ENCODE results near the gene BPNT1. TPM values are rescaled to one million over a fixed set of nuclear protein-coding genes. Genes with fewer than 3 reads are reported as not detected.

BPNT1 gene
- total RNA-seq, 1 experiment from 2014 or later, result 25.2 TPM

DNA sequence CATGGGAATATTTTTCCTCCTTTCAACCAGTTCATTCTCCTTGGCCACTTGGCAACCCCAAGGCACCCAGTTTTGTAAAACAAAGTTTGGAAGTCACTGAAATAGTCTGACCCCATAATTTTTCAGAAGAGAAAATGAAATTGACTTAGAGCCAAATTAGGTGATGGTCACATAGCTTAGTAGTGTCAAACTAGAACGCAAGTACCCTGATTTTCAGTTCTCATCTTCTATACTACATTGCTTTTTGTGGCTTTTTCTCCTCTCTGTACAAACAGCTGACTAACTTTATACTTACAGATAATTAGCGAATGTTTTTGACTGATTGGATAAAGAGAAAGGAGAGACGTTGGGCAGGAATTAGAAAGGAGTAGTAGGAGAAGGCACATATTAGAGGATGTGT, 37.5 kb upstream of the BPNT1 start:
- H4K20me1 ChIP-seq (ENCODE audit: insufficient read depth), result peaks cover 4% of the 10 kb centered on the region; the same call in 1 of the 2 replicates
- H3K9ac ChIP-seq (ENCODE audit: low read length), result no peak overlapping the region
- H3K9me2 ChIP-seq (ENCODE audit: insufficient read depth), result no peaks in the 10 kb centered on the region
- no peaks in the 10 kb centered on the region for H3K9me3 ChIP-seq (ENCODE audit: control insufficient read depth in 1 of 2, insufficient read depth in 1 of 2, low read depth in 1 of 2, low read length in 2 of 2)
- H3K27me3 ChIP-seq (ENCODE audit: insufficient read depth, low read length), result no peaks in the 10 kb centered on the region
- BruUV-seq (replicated peaks), result no TSS peak
- no peak overlapping the region for H3K4me3 ChIP-seq (replicated peaks in 1 of 2; ENCODE audit: low read depth in 1 of 2, low read length in 2 of 2)
- no peaks in the 10 kb centered on the region for H3K4me1 ChIP-seq (ENCODE audit: control insufficient read depth in 1 of 2, insufficient read depth in 2 of 2, low read length in 2 of 2)
- RAD21 ChIA-PET (ENCODE audit: low non-redundant PET in 1 of 2, low total read pairs in 2 of 2, uncharacterized antibody in 2 of 2, unreplicated experiment in 2 of 2), result no interaction called here
- ATAC-seq (no peak), DNase-seq (ENCODE audit: low read depth, low spot score) (no peak)
- CTCF ChIA-PET, result no interaction called here
- H3K27ac ChIP-seq (ENCODE audit: low read depth, low read length), result no peak overlapping the region
- intact Hi-C loops (cut with micrococcal nuclease), result loop anchor here (10.0 kb wide), 2 partner anchors 252 to 292 kb away; no protein-coding TSS in a partner anchor
- POLR2A ChIA-PET, result no interaction called here
- H3K36me3 ChIP-seq (ENCODE audit: control insufficient read depth in 1 of 2, insufficient read depth in 2 of 2, low read length in 2 of 2), result peaks cover 10 to 15% of the 10 kb centered on the region in 2 experiments; a peak in 3 of 4 replicates
- H3K79me2 ChIP-seq (ENCODE audit: insufficient read depth, low read length), result peaks cover 20% of the 10 kb centered on the region; the same call in 1 of the 2 replicates
- TF ChIP-seq, protein P1, sequence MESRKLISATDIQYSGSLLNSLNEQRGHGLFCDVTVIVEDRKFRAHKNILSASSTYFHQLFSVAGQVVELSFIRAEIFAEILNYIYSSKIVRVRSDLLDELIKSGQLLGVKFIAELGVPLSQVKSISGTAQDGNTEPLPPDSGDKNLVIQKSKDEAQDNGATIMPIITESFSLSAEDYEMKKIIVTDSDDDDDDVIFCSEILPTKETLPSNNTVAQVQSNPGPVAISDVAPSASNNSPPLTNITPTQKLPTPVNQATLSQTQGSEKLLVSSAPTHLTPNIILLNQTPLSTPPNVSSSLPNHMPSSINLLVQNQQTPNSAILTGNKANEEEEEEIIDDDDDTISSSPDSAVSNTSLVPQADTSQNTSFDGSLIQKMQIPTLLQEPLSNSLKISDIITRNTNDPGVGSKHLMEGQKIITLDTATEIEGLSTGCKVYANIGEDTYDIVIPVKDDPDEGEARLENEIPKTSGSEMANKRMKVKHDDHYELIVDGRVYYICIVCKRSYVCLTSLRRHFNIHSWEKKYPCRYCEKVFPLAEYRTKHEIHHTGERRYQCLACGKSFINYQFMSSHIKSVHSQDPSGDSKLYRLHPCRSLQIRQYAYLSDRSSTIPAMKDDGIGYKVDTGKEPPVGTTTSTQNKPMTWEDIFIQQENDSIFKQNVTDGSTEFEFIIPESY (IDR thresholded peaks at IDR 0.05; ENCODE audit: extremely low read depth, insufficient replicate concordance, low read length), result no peak
- TF ChIP-seq, protein P2, sequence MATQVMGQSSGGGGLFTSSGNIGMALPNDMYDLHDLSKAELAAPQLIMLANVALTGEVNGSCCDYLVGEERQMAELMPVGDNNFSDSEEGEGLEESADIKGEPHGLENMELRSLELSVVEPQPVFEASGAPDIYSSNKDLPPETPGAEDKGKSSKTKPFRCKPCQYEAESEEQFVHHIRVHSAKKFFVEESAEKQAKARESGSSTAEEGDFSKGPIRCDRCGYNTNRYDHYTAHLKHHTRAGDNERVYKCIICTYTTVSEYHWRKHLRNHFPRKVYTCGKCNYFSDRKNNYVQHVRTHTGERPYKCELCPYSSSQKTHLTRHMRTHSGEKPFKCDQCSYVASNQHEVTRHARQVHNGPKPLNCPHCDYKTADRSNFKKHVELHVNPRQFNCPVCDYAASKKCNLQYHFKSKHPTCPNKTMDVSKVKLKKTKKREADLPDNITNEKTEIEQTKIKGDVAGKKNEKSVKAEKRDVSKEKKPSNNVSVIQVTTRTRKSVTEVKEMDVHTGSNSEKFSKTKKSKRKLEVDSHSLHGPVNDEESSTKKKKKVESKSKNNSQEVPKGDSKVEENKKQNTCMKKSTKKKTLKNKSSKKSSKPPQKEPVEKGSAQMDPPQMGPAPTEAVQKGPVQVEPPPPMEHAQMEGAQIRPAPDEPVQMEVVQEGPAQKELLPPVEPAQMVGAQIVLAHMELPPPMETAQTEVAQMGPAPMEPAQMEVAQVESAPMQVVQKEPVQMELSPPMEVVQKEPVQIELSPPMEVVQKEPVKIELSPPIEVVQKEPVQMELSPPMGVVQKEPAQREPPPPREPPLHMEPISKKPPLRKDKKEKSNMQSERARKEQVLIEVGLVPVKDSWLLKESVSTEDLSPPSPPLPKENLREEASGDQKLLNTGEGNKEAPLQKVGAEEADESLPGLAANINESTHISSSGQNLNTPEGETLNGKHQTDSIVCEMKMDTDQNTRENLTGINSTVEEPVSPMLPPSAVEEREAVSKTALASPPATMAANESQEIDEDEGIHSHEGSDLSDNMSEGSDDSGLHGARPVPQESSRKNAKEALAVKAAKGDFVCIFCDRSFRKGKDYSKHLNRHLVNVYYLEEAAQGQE (IDR thresholded peaks at IDR 0.05; ENCODE audit: low read depth), result no peak
- no peak for TF ChIP-seq ATF3 (IDR thresholded peaks at IDR 0.05)
- TF ChIP-seq POLR2A (IDR thresholded peaks at IDR 0.05; ENCODE audit: borderline replicate concordance, extremely low read depth, insufficient read depth, insufficient read length), result no peak
- TF ChIP-seq EZH2phosphoT487 (IDR thresholded peaks at IDR 0.05; ENCODE audit: borderline replicate concordance), result no peak
- TF ChIP-seq TCF7L2 (IDR thresholded peaks at IDR 0.05; ENCODE audit: borderline replicate concordance, extremely low read depth, insufficient read depth, insufficient read length), result no peak
- no peak for TF ChIP-seq FOSL1 (IDR thresholded peaks at IDR 0.05; ENCODE audit: low read depth)
- no peak for TF ChIP-seq POLR2AphosphoS5 (IDR thresholded peaks at IDR 0.05; ENCODE audit: low read depth, low read length)
- no peak for TF ChIP-seq YY1 (IDR thresholded peaks at IDR 0.05; ENCODE audit: extremely low read depth, insufficient replicate concordance, low read depth, low read length)
- no peak for TF ChIP-seq CBX3 (IDR thresholded peaks at IDR 0.05; ENCODE audit: low read depth)
- no peak for TF ChIP-seq ELF1 (IDR thresholded peaks at IDR 0.05; ENCODE audit: borderline replicate concordance, low read depth)
- TF ChIP-seq SRF (IDR thresholded peaks at IDR 0.05; ENCODE audit: low read depth), result no peak
- no peak for TF ChIP-seq SP1 (IDR thresholded peaks at IDR 0.05; ENCODE audit: low read depth)
- no peak for TF ChIP-seq CEBPB (IDR thresholded peaks at IDR 0.05; ENCODE audit: low read depth)
- no peak for TF ChIP-seq RAD21 (IDR thresholded peaks at IDR 0.05; ENCODE audit: low read depth)
- no peak overlapping the region for H2AFZ ChIP-seq (ENCODE audit: low read depth, low read length, poor library complexity, severe bottlenecking)
- no peak overlapping the region for H3K4me2 ChIP-seq (ENCODE audit: low read length)
